ENCODE measurements around the gene SNRPA1.

GRCh38 chr15:101286471-101287114, 8.5 kb downstream of the SNRPA1 start:
- TF ChIP-seq CTCF (IDR thresholded peaks at IDR 0.05) = no peak
- no peak for TF ChIP-seq POLR2A (IDR thresholded peaks at IDR 0.05)

All from testis (tissue), 2 donors.